Esophagus muscularis mucosa (tissue), 4 donors: ENCODE data around the gene OR52B4. TPM values are rescaled to one million over a fixed set of nuclear protein-coding genes. Genes with fewer than 3 reads are reported as not detected.

ENCODE experiments used
- DNase-seq: peaks from one replicate; pipeline ENCODE4 v3.0.0-alpha.2; 2017; ENCODE audit errors: extremely low spot score
- H3K27ac ChIP-seq, 4 donors: fragments of 200-600 bp; sonication (generic); replicated peaks in 1 of 4; 1 replicate in 3 of 4; 2 replicates in 1 of 4; pipeline ENCODE4 v1.5.1; 2016 to 2019; ENCODE audit warnings: mild to moderate bottlenecking in 1 of 4
- H3K27me3 ChIP-seq, 4 donors: fragments of 200-600 bp; sonication (generic); one replicate each; pipeline versions ENCODE4 v1.5.1 to v1.6.0; 2016 to 2019
- H3K36me3 ChIP-seq, 4 donors: fragments of 200-600 bp; sonication (generic); one replicate each; pipeline ENCODE4 v1.5.1; 2016 to 2019
- H3K4me1 ChIP-seq, 4 donors: fragments of 200-600 bp; sonication (generic); one replicate each; pipeline ENCODE4 v1.5.1; 2016 to 2019
- H3K4me3 ChIP-seq, 4 donors: fragments of 200-600 bp; sonication (generic); 1 replicate in 2 of 4; 2 replicates in 2 of 4; pipeline ENCODE4 v1.5.1; 2016 to 2019; ENCODE audit warnings: mild to moderate bottlenecking in 4 of 4, moderate library complexity in 1 of 4
- H3K9me3 ChIP-seq, 4 donors: fragments of 200-600 bp; sonication (generic); 1 replicate in 3 of 4; 2 replicates in 1 of 4; pipeline ENCODE4 v1.5.1; 2016 to 2019
- EP300 ChIP-seq: sonication (generic); formaldehyde crosslinking; IDR thresholded peaks from one replicate; pipeline ENCODE4 v1.6.1; 2017; ENCODE audit warnings: antibody characterized with exemption
- POLR2A ChIP-seq: fragments of 450-650 bp; IDR thresholded peaks from one replicate; pipeline ENCODE4 v1.6.1; 2017; ENCODE audit warnings: antibody characterized with exemption, moderate library complexity, mild to moderate bottlenecking, low read depth
- POLR2AphosphoS5 ChIP-seq, 2 donors: sonication (generic); formaldehyde crosslinking; IDR thresholded peaks; one replicate each; pipeline ENCODE4 v1.6.1; 2017; ENCODE audit warnings: antibody characterized with exemption in 2 of 2
- WGBS: methylation state at CpG from one replicate; pipeline ENCODE4 v1.1.5; 2018; 5-methylcytosine and 5-hydroxymethylcytosine counted together
- intact Hi-C: fragments of 100-400 bp; cut with DNase I; formaldehyde crosslinking; loops from one replicate; pipeline ENCODE4 v1.15.1; 2023
- total RNA-seq, 4 donors: library from RNA; depleted of rRNA; stranded (reverse); fragments of >200 nt; gene quantifications; one replicate each; pipeline versions ENCODE4 v1.1.0 to v1.2.1, GENCODE V29; 2016
- TF ChIP-seq, protein P1 (sequence below), 3 experiments: fragments of 200-600 bp in 2 of 3; fragments of 450-650 bp in 1 of 3; sonication (generic) in 2 of 3; IDR thresholded peaks; one replicate each; pipeline ENCODE4 v1.5.1; 2017 to 2019; ENCODE audit warnings: antibody characterized with exemption in 3 of 3, mild to moderate bottlenecking in 2 of 3, moderate library complexity in 1 of 3

Gene OR52B4
- total RNA-seq, 4 donors from 2014 or later: not detected

DNA sequence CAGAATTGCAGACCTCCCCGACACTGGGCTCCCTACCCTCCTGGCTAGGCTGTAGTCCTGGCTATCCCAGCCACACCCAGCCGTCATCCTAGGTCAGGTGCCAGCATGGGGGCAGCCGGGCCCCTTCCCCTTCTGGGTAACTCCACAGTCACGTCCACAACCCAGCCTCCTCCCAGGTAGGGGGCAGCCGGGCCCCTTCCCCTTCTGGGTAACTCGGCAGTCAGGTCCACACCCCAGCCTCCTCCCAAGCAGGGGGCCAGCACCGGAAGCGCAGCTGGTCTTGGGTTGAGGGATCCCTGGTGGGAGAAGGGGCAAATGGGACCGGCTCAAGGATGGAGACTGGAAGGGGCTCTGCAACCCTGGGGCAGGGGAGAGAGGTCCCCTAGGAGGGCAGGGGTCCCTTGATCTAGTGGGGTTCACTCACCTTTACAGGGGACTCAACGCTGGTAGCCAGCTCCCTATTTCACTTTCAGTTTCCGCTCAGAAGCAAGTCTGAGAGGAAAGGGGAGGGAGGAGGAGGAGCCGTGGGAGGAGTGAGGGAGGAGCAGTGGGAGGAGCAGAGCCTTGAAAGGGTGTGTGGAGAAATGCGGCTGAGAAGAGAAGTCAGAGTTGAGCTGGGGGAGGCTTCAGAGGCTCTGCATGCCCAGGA lies 25.1 kb upstream of the OR52B4 start, which contains the start of gene TRIM21:
Gene TRIM21 (minus strand): TSS at position 494 of the 649 bp plus-strand sequence. CDS start 3,293 bp downstream, outside the sequence.
- H3K9me3 ChIP-seq: no peaks in the 10 kb centered on the region
- H3K4me1 ChIP-seq: peaks cover 5 to 28% (median 16%) of the 10 kb centered on the region in 4 donors
- intact Hi-C loops: no loop called here
- H3K4me3 ChIP-seq: peak within 1 kb of the TSS; percentile 77 to 96 (median 89)
- TF ChIP-seq POLR2AphosphoS5 (IDR thresholded peaks at IDR 0.05): peak; percentile 67 to 68
- no peak for TF ChIP-seq EP300
- WGBS: 2% methylated on average over 8 of the region's 13 CpGs
- H3K27ac ChIP-seq: peak within 1 kb of the TSS; percentile 75 to 86 (median 84)
- DNase-seq: peak; percentile 95
- H3K27me3 ChIP-seq: no peaks in the 10 kb centered on the region
- peaks cover 18 to 21% (median 20%) of the 10 kb centered on the region in 4 donors for H3K36me3 ChIP-seq

DNA sequence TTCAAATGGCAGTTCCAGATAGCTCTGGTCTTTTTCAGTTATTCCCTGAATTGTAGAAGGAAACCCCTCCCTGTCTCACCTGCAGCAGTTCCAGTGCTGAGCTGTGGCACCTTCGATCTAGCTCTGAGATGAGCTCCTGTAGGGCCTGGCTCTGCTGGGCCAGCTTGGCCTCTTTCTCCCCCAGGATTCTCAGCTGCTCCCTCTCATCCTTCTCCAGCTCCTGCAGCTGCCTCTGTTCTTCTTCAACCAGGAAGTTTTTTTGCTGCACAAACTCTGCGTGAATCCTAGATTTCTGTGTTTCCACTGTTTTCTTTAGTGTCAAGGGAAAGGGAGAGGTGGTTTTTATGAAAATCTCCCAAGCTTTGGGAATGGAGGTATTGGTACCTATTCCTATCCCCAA lies 20.0 kb upstream of the OR52B4 start:
- 80% methylated on average over 2 of the region's 2 CpGs for WGBS

DNA sequence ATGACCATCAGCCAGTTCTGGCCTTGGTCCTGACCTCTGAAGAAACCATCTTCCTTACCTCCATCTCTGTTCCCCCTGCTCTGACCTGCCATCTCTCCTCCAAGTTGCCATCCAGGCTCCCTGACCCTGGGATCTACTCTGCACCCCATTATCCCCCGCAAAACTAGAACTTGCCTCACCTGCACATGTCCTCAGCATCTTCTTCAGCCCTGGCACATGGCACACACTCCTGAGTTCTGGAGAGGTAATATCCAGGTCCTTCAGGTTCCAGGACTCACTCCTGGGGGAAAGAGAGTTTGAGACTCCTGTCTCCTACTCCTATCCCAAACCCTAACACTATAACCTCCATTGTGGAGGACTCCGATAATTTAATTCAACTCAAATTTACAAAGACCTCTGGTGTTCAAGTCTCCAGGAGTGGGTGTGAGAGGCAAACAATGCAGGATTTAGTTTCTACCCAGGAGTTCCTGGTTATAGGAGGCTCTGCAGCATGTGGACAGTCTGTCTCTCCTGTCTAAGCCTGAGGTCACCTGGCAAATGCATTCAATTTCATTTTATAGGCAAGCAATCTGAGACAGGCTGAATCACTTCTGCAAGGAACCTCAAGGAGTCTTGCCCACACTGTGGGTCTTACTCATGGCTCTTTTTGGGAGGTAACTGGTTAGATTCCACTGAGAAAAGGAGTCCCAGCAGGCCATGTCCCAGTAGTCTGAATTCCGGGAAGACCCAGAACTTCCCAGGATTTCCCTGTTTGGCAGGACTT lies 18.0 kb upstream of the OR52B4 start:
- 100% methylated on average over 3 of the region's 3 CpGs for WGBS
- no peak overlapping the region for H3K4me3 ChIP-seq
- H3K27ac ChIP-seq: no peak overlapping the region
- no peaks in the 10 kb centered on the region for H3K27me3 ChIP-seq
- peaks cover 0 to 2% (median 0%) of the 10 kb centered on the region in 4 donors for H3K4me1 ChIP-seq
- DNase-seq: no peak
- intact Hi-C loops: no loop called here
- TF ChIP-seq EP300 (no peak), POLR2A (no peak), POLR2AphosphoS5 (IDR thresholded peaks at IDR 0.05) (no peak)
- TF ChIP-seq, protein P1, sequence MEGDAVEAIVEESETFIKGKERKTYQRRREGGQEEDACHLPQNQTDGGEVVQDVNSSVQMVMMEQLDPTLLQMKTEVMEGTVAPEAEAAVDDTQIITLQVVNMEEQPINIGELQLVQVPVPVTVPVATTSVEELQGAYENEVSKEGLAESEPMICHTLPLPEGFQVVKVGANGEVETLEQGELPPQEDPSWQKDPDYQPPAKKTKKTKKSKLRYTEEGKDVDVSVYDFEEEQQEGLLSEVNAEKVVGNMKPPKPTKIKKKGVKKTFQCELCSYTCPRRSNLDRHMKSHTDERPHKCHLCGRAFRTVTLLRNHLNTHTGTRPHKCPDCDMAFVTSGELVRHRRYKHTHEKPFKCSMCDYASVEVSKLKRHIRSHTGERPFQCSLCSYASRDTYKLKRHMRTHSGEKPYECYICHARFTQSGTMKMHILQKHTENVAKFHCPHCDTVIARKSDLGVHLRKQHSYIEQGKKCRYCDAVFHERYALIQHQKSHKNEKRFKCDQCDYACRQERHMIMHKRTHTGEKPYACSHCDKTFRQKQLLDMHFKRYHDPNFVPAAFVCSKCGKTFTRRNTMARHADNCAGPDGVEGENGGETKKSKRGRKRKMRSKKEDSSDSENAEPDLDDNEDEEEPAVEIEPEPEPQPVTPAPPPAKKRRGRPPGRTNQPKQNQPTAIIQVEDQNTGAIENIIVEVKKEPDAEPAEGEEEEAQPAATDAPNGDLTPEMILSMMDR (IDR thresholded peaks at IDR 0.05): no peak
- no peaks in the 10 kb centered on the region for H3K9me3 ChIP-seq
- peaks cover 56 to 71% (median 66%) of the 10 kb centered on the region in 4 donors for H3K36me3 ChIP-seq

More for the DNA sequence above, 20.0 kb upstream of the OR52B4 start:
- H3K36me3 ChIP-seq: peaks cover 56 to 71% (median 66%) of the 10 kb centered on the region in 4 donors
- no peak overlapping the region for H3K4me3 ChIP-seq
- intact Hi-C loops: no loop called here
- no peak for TF ChIP-seq EP300
- TF ChIP-seq, protein P1 (IDR thresholded peaks at IDR 0.05): no peak
- no peak for TF ChIP-seq POLR2AphosphoS5 (IDR thresholded peaks at IDR 0.05)
- TF ChIP-seq POLR2A: no peak
- no peaks in the 10 kb centered on the region for H3K27me3 ChIP-seq
- H3K4me1 ChIP-seq: peaks cover 5 to 21% (median 11%) of the 10 kb centered on the region in 4 donors
- H3K9me3 ChIP-seq: no peaks in the 10 kb centered on the region
- no peak for DNase-seq
- no peak overlapping the region for H3K27ac ChIP-seq

DNA sequence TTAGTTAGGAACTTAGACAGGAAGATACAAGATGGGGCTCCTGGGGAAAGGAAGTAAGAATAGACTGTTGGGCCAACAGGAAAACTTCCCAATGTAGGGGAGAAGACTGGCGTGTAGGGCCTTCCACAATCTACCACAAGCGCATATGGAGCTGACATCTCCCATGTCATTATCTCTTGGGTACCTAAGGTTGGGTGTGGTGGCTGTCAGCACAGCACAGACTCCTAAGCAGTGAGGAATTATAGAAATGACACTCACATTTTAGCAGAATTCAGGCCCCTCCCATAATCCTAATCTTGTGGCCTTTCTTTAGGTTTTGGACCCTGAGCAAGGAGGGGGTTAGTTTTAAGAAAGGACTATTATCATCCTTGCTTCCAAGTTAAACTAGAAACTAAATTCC lies 13.7 kb upstream of the OR52B4 start:
- TF ChIP-seq EP300 (no peak), POLR2A (no peak), POLR2AphosphoS5 (IDR thresholded peaks at IDR 0.05) (no peak)
- TF ChIP-seq, protein P1 (IDR thresholded peaks at IDR 0.05): no peak
- Histone ChIP-seq H3K27ac (no peak overlapping the region), H3K36me3 (peaks cover 23 to 36% (median 32%) of the 10 kb centered on the region in 4 donors), H3K4me3 (no peak overlapping the region), H3K4me1 (no peaks in the 10 kb centered on the region), H3K27me3 (peaks cover 0 to 2% (median 0%) of the 10 kb centered on the region in 4 donors), H3K9me3 (no peaks in the 10 kb centered on the region)
- intact Hi-C loops: no loop called here
- no peak for DNase-seq
- WGBS: 77% methylated on average over 2 of the region's 2 CpGs
